ENCODE results near the gene ROR1.

DNA sequence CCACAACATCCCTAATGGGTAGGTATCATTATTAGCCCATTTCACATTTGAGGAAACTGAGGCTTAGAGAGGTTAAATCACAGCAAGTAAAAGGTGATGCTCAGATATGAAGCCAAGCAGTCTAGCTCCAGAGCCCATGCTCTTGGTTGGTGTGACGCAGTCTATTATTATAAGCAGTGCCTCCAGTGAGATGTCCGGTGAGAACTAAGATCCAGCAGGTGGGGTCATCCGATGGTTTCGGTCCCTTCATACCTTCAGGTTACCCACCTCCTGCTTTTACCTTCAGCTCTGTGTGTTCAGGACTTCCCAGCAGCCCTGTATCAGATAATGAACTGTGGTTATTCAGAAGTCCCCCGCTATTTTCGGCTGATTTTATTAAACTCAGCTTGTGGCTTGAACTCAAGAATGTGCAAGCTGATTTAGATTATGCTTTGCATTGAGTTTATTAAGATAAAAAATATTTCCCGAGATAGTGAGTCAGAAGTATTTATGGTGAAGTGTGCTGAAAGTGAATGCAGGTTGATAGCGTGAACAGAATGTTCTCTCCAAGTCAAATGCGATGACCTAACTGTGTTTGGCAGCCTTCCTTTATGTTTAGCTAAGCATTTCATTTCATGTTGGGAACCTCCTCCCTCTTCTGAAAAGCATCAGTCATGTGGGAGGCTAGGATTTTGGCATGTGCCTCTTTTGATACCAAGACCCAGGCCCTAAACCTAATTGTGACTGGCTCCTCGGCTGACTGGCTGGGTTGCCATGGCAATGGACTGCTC, 268.7 kb downstream of the ROR1 start:
- TF ChIP-seq POLR2A (IDR thresholded peaks at IDR 0.05): no peak
- TF ChIP-seq, protein P1, sequence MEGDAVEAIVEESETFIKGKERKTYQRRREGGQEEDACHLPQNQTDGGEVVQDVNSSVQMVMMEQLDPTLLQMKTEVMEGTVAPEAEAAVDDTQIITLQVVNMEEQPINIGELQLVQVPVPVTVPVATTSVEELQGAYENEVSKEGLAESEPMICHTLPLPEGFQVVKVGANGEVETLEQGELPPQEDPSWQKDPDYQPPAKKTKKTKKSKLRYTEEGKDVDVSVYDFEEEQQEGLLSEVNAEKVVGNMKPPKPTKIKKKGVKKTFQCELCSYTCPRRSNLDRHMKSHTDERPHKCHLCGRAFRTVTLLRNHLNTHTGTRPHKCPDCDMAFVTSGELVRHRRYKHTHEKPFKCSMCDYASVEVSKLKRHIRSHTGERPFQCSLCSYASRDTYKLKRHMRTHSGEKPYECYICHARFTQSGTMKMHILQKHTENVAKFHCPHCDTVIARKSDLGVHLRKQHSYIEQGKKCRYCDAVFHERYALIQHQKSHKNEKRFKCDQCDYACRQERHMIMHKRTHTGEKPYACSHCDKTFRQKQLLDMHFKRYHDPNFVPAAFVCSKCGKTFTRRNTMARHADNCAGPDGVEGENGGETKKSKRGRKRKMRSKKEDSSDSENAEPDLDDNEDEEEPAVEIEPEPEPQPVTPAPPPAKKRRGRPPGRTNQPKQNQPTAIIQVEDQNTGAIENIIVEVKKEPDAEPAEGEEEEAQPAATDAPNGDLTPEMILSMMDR (IDR thresholded peaks at IDR 0.05): no peak

Data from right lobe of liver (tissue), 4 donors.